DOHH2 (cell line): Measurements from ENCODE around the gene ZC3H7A.
"Not testable (repeated sequence)": the region's sequence is repeated elsewhere in the genome, so short reads cannot be mapped to it uniquely, and the experiment has no call there.

Source experiments
- EZH2phosphoT487 ChIP-seq: fragments of 200-600 bp; sonication (generic); IDR thresholded peaks from 2 replicates; pipeline ENCODE4 v1.6.1; 2017; ENCODE audit warnings: borderline replicate concordance, mild to moderate bottlenecking, antibody characterized with exemption, low read length, moderate library complexity, mixed read lengths
- TF ChIP-seq, protein P1 (sequence below): fragments of 200-600 bp; sonication (generic); IDR thresholded peaks from one replicate; pipeline ENCODE4 v1.5.1; 2014; ENCODE audit warnings: antibody characterized with exemption, mild to moderate bottlenecking, low read depth, low read length; ENCODE audit not compliant: poor library complexity, severe bottlenecking

DNA sequence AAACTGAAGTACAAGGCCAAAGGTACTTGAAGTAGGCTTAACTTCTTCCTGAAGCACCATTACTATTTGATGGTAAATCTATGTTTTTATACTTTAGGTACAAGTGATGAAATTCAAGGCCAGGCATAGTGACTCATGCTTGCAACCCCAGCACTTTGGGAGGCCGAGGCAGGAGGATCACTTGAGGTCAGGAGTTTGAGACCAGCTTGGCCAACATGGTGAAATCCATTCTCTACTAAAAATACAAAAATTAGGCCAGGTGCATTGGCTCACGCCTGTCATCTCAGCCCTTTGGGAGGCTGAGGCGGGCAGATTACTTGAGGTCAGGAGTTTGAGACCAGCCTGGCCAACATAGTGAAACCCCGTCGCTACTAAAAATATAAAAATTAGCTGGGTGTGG, 26.6 kb upstream of the ZC3H7A start:
- TF ChIP-seq, protein P1, sequence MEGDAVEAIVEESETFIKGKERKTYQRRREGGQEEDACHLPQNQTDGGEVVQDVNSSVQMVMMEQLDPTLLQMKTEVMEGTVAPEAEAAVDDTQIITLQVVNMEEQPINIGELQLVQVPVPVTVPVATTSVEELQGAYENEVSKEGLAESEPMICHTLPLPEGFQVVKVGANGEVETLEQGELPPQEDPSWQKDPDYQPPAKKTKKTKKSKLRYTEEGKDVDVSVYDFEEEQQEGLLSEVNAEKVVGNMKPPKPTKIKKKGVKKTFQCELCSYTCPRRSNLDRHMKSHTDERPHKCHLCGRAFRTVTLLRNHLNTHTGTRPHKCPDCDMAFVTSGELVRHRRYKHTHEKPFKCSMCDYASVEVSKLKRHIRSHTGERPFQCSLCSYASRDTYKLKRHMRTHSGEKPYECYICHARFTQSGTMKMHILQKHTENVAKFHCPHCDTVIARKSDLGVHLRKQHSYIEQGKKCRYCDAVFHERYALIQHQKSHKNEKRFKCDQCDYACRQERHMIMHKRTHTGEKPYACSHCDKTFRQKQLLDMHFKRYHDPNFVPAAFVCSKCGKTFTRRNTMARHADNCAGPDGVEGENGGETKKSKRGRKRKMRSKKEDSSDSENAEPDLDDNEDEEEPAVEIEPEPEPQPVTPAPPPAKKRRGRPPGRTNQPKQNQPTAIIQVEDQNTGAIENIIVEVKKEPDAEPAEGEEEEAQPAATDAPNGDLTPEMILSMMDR = not testable (repeated sequence)
- TF ChIP-seq EZH2phosphoT487 = not testable (repeated sequence)
